ENCODE results near the gene TEX11. TPM values are rescaled to one million over a fixed set of nuclear protein-coding genes. Genes with fewer than 3 reads are reported as not detected.
"Not testable (repeated sequence)": the region's sequence is repeated elsewhere in the genome, so short reads cannot be mapped to it uniquely, and the experiment has no call there.

The TEX11 gene
- total RNA-seq, 2 donors from 2014 or later = 0.75 TPM; not detected in 1

DNA sequence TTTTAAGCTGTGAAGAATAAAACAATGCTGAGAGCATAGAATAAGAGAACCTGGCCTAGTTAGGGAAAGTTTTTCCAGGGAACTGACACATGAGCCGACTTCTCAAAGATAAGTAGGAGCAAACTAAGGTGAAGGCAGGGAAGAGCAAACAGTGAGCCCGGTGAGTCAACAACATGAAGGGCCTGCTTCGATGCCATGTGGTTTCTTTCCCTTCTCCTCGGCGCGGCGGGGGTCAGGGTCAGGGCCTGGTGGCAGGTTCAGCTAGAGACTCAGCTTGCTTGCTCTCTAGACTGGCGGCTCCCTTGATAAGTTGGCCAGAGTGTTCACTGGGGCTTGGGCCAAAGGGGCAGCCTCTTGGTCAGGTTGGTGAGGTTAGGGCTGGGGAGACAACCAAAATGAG is 382.8 kb downstream of the TEX11 start:
- Mint-ChIP-seq H3K4me3 (no peak overlapping the region), H3K27me3 (ENCODE audit: insufficient read depth) (peaks cover 3% of the 10 kb centered on the region), H3K36me3 (ENCODE audit: low read depth) (peaks cover 3% of the 10 kb centered on the region), H3K9me3 (peaks cover 60% of the 10 kb centered on the region), H3K4me1 (peaks cover 5% of the 10 kb centered on the region), H3K27ac (no peak overlapping the region)
- Histone ChIP-seq H3K36me3 (ENCODE audit: control insufficient read depth, insufficient read depth, low read length) (no peaks in the 10 kb centered on the region), H3K9me3 (ENCODE audit: control insufficient read depth, low read length) (peaks cover 9% of the 10 kb centered on the region), H3K27ac (ENCODE audit: low read depth, low read length) (no peak overlapping the region), H3K4me1 (ENCODE audit: control insufficient read depth, insufficient read depth, low read length) (no peaks in the 10 kb centered on the region), H3K27me3 (ENCODE audit: control insufficient read depth, insufficient read depth, low read length, poor library complexity, severe bottlenecking) (no peaks in the 10 kb centered on the region), H3K4me3 (ENCODE audit: low read length) (no peak overlapping the region), H3K9ac (ENCODE audit: extremely low read depth, low read length, poor library complexity, severe bottlenecking) (no peak overlapping the region)
- no peak for DNase-seq
- no peak for TF ChIP-seq CTCF (conservative IDR thresholded peaks at IDR 0.05)
- 74 to 100% methylated on average over 1 to 7 of the region's 8 CpGs for WGBS, 2 experiments (ENCODE audit: insufficient coverage in 1 of 2, insufficient read length in 1 of 2)

DNA sequence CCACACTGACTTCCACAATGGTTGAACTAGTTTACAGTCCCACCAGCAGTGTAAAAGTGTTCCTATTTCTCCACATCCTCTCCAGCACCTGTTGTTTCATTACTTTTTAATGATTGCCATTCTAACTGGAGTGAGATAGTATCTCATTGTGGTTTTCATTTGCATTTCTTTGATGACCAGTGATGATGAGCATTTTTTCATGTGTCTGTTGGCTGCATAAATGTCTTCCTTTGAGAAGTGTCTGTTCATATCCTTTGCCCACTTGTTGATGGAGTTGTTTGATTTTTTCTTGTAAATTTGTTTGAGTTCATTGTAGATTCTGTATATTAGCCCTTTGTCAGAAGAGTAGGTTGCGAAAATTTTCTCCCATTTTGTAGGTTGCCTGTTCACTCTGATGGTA is 392.8 kb downstream of the TEX11 start:
- H3K9me3 ChIP-seq (ENCODE audit: control insufficient read depth, low read length); H3K4me3 ChIP-seq (ENCODE audit: low read length); H3K36me3 ChIP-seq (ENCODE audit: control insufficient read depth, insufficient read depth, low read length); H3K9ac ChIP-seq (ENCODE audit: extremely low read depth, low read length, poor library complexity, severe bottlenecking); H3K27ac Mint-ChIP-seq; H3K4me1 Mint-ChIP-seq; H3K27me3 ChIP-seq (ENCODE audit: control insufficient read depth, insufficient read depth, low read length, poor library complexity, severe bottlenecking); H3K27me3 Mint-ChIP-seq (ENCODE audit: insufficient read depth); H3K36me3 Mint-ChIP-seq (ENCODE audit: low read depth); H3K4me1 ChIP-seq (ENCODE audit: control insufficient read depth, insufficient read depth, low read length); DNase-seq; H3K27ac ChIP-seq (ENCODE audit: low read depth, low read length); H3K4me3 Mint-ChIP-seq: not testable (repeated sequence)
- H3K9me3 Mint-ChIP-seq = peaks cover 77% of the 10 kb centered on the region
- WGBS, 2 experiments (ENCODE audit: insufficient coverage in 1 of 2, insufficient read length in 1 of 2) = no CpG with 5 or more reads among the region's 1 CpG

DNA sequence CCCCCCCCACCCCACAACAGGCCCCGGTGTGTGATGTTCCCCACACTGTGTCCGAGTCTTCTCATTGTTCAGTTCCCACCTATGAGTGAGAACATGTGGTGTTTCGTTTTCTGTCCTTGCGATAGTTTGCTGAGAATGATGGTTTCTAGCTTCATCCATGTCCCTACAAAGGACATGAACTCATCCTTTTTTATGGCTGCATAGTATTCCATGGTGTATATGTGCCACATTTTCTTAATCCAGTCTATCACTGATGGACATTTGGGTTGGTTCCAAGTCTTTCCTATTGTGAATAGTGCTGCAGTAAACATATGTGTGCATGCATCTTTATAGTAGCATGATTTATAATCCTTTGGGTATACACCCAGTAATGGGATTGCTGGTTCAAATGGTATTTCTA is 393.2 kb downstream of the TEX11 start:
- not testable (repeated sequence) for H3K27me3 ChIP-seq (ENCODE audit: control insufficient read depth, insufficient read depth, low read length, poor library complexity, severe bottlenecking); H3K27me3 Mint-ChIP-seq (ENCODE audit: insufficient read depth); DNase-seq; H3K4me1 Mint-ChIP-seq; H3K4me3 Mint-ChIP-seq; H3K9me3 ChIP-seq (ENCODE audit: control insufficient read depth, low read length); H3K27ac Mint-ChIP-seq; H3K9ac ChIP-seq (ENCODE audit: extremely low read depth, low read length, poor library complexity, severe bottlenecking); H3K4me3 ChIP-seq (ENCODE audit: low read length); H3K4me1 ChIP-seq (ENCODE audit: control insufficient read depth, insufficient read depth, low read length); H3K36me3 Mint-ChIP-seq (ENCODE audit: low read depth); H3K27ac ChIP-seq (ENCODE audit: low read depth, low read length); H3K36me3 ChIP-seq (ENCODE audit: control insufficient read depth, insufficient read depth, low read length)
- no CpG with 5 or more reads among the region's 4 CpGs for WGBS, 2 experiments (ENCODE audit: insufficient coverage in 1 of 2, insufficient read length in 1 of 2)
- peaks cover 77% of the 10 kb centered on the region for H3K9me3 Mint-ChIP-seq

DNA sequence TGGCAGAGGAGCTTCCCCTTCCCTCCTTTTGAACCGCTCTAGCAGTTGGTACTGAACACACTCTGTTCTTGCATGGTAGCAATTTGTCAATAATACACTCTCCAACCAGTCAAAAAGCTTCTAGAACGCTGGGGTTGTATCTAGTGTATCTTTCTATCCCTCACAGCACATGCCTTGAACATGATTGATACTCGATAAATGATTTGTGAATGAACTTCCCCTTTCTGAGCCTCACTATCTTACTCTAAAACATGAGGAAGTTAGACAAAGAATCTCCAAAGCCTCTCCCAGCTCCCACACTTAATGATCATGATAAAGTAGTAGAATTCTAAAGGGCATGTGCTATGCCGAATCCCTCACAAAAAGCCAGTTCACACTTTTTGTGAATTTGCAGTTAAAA is 399.4 kb downstream of the TEX11 start:
- no peak overlapping the region for H3K27ac Mint-ChIP-seq
- no peak for DNase-seq
- H3K9me3 Mint-ChIP-seq = peaks cover 75% of the 10 kb centered on the region
- H3K27me3 Mint-ChIP-seq (ENCODE audit: insufficient read depth) = no peaks in the 10 kb centered on the region
- no peak overlapping the region for H3K4me3 Mint-ChIP-seq
- no peak for TF ChIP-seq CTCF (conservative IDR thresholded peaks at IDR 0.05)
- Histone ChIP-seq H3K27me3 (ENCODE audit: control insufficient read depth, insufficient read depth, low read length, poor library complexity, severe bottlenecking) (no peaks in the 10 kb centered on the region), H3K36me3 (ENCODE audit: control insufficient read depth, insufficient read depth, low read length) (no peaks in the 10 kb centered on the region), H3K4me1 (ENCODE audit: control insufficient read depth, insufficient read depth, low read length) (no peaks in the 10 kb centered on the region), H3K27ac (ENCODE audit: low read depth, low read length) (no peak overlapping the region), H3K9ac (ENCODE audit: extremely low read depth, low read length, poor library complexity, severe bottlenecking) (no peak overlapping the region), H3K9me3 (ENCODE audit: control insufficient read depth, low read length) (no peaks in the 10 kb centered on the region), H3K4me3 (ENCODE audit: low read length) (no peak overlapping the region)
- H3K36me3 Mint-ChIP-seq (ENCODE audit: low read depth) = peaks cover 4% of the 10 kb centered on the region
- 79% methylated on average over 4 of the region's 4 CpGs; no CpG with 5 or more reads in 1 of the 2 experiments for WGBS, 2 experiments (ENCODE audit: insufficient coverage in 1 of 2, insufficient read length in 1 of 2)
- H3K4me1 Mint-ChIP-seq = peaks cover 29% of the 10 kb centered on the region

Measured in endodermal cell (in vitro differentiated cells).